ENCODE data around the gene AOPEP.

Gene AOPEP

GRCh38 chr9:94794476-94795167 lies 68.1 kb downstream of the AOPEP start:
- Histone ChIP-seq H3K9ac (ENCODE audit: low read depth, low read length) (no peak overlapping the region), H3K36me3 (ENCODE audit: control insufficient read depth, insufficient read depth, low read length) (peaks cover 14% of the 10 kb centered on the region)

GRCh38 chr9:94796687-94797086 lies 70.2 kb downstream of the AOPEP start:
- Histone ChIP-seq H3K9me3 (ENCODE audit: control insufficient read depth, insufficient read depth, low read length) (no peaks in the 10 kb centered on the region), H3K4me3 (ENCODE audit: low read depth, low read length) (no peak overlapping the region), H3K27me3 (ENCODE audit: control insufficient read depth, insufficient read depth, low read length) (no peaks in the 10 kb centered on the region), H3K36me3 (ENCODE audit: control insufficient read depth, insufficient read depth, low read length) (peaks cover 22% of the 10 kb centered on the region), H3K27ac (ENCODE audit: low read depth, low read length) (no peak overlapping the region), H3K9ac (ENCODE audit: low read depth, low read length) (no peak overlapping the region), H3K4me1 (ENCODE audit: control insufficient read depth, insufficient read depth, low read length) (no peaks in the 10 kb centered on the region)

More at GRCh38 chr9:94794476-94795167, 68.1 kb downstream of the AOPEP start:
- Histone ChIP-seq H3K4me3 (ENCODE audit: low read depth, low read length) (no peak overlapping the region), H3K4me1 (ENCODE audit: control insufficient read depth, insufficient read depth, low read length) (no peaks in the 10 kb centered on the region), H3K27me3 (ENCODE audit: control insufficient read depth, insufficient read depth, low read length) (no peaks in the 10 kb centered on the region), H3K27ac (ENCODE audit: low read depth, low read length) (no peak overlapping the region), H3K9me3 (ENCODE audit: control insufficient read depth, insufficient read depth, low read length) (no peaks in the 10 kb centered on the region)

- H3K4me3 ChIP-seq (ENCODE audit: low read depth, low read length): no peak overlapping the region
- H3K4me1 ChIP-seq (ENCODE audit: control insufficient read depth, insufficient read depth, low read length): no peaks in the 10 kb centered on the region; the same call in 1 of the 2 replicates
- no peaks in the 10 kb centered on the region for H3K27me3 ChIP-seq (ENCODE audit: control insufficient read depth, insufficient read depth, low read length)
- H3K9me3 ChIP-seq (ENCODE audit: control insufficient read depth, insufficient read depth, low read length): no peaks in the 10 kb centered on the region
- no peak overlapping the region for H3K27ac ChIP-seq (ENCODE audit: low read depth, low read length)
- H3K36me3 ChIP-seq (ENCODE audit: control insufficient read depth, insufficient read depth, low read length): peaks cover 19% of the 10 kb centered on the region
- H3K9ac ChIP-seq (ENCODE audit: low read depth, low read length): no peak overlapping the region
These were observed 71.7 kb downstream of the AOPEP start for GRCh38 chr9:94798201-94798600.

- peaks cover 17% of the 10 kb centered on the region for H3K36me3 ChIP-seq (ENCODE audit: control insufficient read depth, insufficient read depth, low read length)
- H3K4me3 ChIP-seq (ENCODE audit: low read depth, low read length): no peak overlapping the region
- no peak overlapping the region for H3K27ac ChIP-seq (ENCODE audit: low read depth, low read length)
- H3K27me3 ChIP-seq (ENCODE audit: control insufficient read depth, insufficient read depth, low read length): no peaks in the 10 kb centered on the region
- H3K4me1 ChIP-seq (ENCODE audit: control insufficient read depth, insufficient read depth, low read length): no peaks in the 10 kb centered on the region; the same call in 1 of the 2 replicates
- no peaks in the 10 kb centered on the region for H3K9me3 ChIP-seq (ENCODE audit: control insufficient read depth, insufficient read depth, low read length)
- H3K9ac ChIP-seq (ENCODE audit: low read depth, low read length): no peak overlapping the region
These were observed 72.2 kb downstream of the AOPEP start for GRCh38 chr9:94798708-94799107.

- Histone ChIP-seq H3K4me1 (ENCODE audit: control insufficient read depth, insufficient read depth, low read length) (no peaks in the 10 kb centered on the region; the same call in 1 of the 2 replicates), H3K36me3 (ENCODE audit: control insufficient read depth, insufficient read depth, low read length) (peaks cover 12% of the 10 kb centered on the region; the same call in 1 of the 2 replicates), H3K27ac (ENCODE audit: low read depth, low read length) (no peak overlapping the region), H3K4me3 (ENCODE audit: low read depth, low read length) (no peak overlapping the region), H3K27me3 (ENCODE audit: control insufficient read depth, insufficient read depth, low read length) (no peaks in the 10 kb centered on the region), H3K9ac (ENCODE audit: low read depth, low read length) (no peak overlapping the region), H3K9me3 (ENCODE audit: control insufficient read depth, insufficient read depth, low read length) (no peaks in the 10 kb centered on the region)
These were observed 73.2 kb downstream of the AOPEP start for GRCh38 chr9:94799578-94800264.

- no peaks in the 10 kb centered on the region; the same call in 1 of the 2 replicates for H3K4me1 ChIP-seq (ENCODE audit: control insufficient read depth, insufficient read depth, low read length)
- H3K36me3 ChIP-seq (ENCODE audit: control insufficient read depth, insufficient read depth, low read length): peaks cover 12% of the 10 kb centered on the region; the same call in 1 of the 2 replicates
- H3K9ac ChIP-seq (ENCODE audit: low read depth, low read length): no peak overlapping the region
- no peak overlapping the region for H3K4me3 ChIP-seq (ENCODE audit: low read depth, low read length)
- no peaks in the 10 kb centered on the region for H3K9me3 ChIP-seq (ENCODE audit: control insufficient read depth, insufficient read depth, low read length)
- no peaks in the 10 kb centered on the region for H3K27me3 ChIP-seq (ENCODE audit: control insufficient read depth, insufficient read depth, low read length)
- H3K27ac ChIP-seq (ENCODE audit: low read depth, low read length): no peak overlapping the region
These were observed 74.1 kb downstream of the AOPEP start for GRCh38 chr9:94800424-94801117.

- H3K36me3 ChIP-seq (ENCODE audit: control insufficient read depth, insufficient read depth, low read length): peaks cover 12% of the 10 kb centered on the region; the same call in 1 of the 2 replicates
- peaks cover 1% of the 10 kb centered on the region; the same call in 1 of the 2 replicates for H3K4me1 ChIP-seq (ENCODE audit: control insufficient read depth, insufficient read depth, low read length)
- H3K27ac ChIP-seq (ENCODE audit: low read depth, low read length): no peak overlapping the region
- H3K9ac ChIP-seq (ENCODE audit: low read depth, low read length): no peak overlapping the region
- no peaks in the 10 kb centered on the region for H3K9me3 ChIP-seq (ENCODE audit: control insufficient read depth, insufficient read depth, low read length)
- H3K4me3 ChIP-seq (ENCODE audit: low read depth, low read length): no peak overlapping the region
- H3K27me3 ChIP-seq (ENCODE audit: control insufficient read depth, insufficient read depth, low read length): no peaks in the 10 kb centered on the region
These were observed 74.7 kb downstream of the AOPEP start for GRCh38 chr9:94801234-94801633.

GRCh38 chr9:94801681-94802080 lies 75.2 kb downstream of the AOPEP start:
- H3K36me3 ChIP-seq (ENCODE audit: control insufficient read depth, insufficient read depth, low read length): peaks cover 12% of the 10 kb centered on the region; the same call in 1 of the 2 replicates
- no peak overlapping the region for H3K4me3 ChIP-seq (ENCODE audit: low read depth, low read length)
- H3K27me3 ChIP-seq (ENCODE audit: control insufficient read depth, insufficient read depth, low read length): no peaks in the 10 kb centered on the region
- H3K9me3 ChIP-seq (ENCODE audit: control insufficient read depth, insufficient read depth, low read length): no peaks in the 10 kb centered on the region
- peaks cover 3% of the 10 kb centered on the region; the same call in 1 of the 2 replicates for H3K4me1 ChIP-seq (ENCODE audit: control insufficient read depth, insufficient read depth, low read length)
- H3K9ac ChIP-seq (ENCODE audit: low read depth, low read length): no peak overlapping the region
- no peak overlapping the region for H3K27ac ChIP-seq (ENCODE audit: low read depth, low read length)

GRCh38 chr9:94802251-94802650 lies 75.8 kb downstream of the AOPEP start:
- Histone ChIP-seq H3K27ac (ENCODE audit: low read depth, low read length) (no peak overlapping the region), H3K4me1 (ENCODE audit: control insufficient read depth, insufficient read depth, low read length) (peaks cover 3% of the 10 kb centered on the region; the same call in 1 of the 2 replicates), H3K27me3 (ENCODE audit: control insufficient read depth, insufficient read depth, low read length) (no peaks in the 10 kb centered on the region), H3K4me3 (ENCODE audit: low read depth, low read length) (no peak overlapping the region), H3K36me3 (ENCODE audit: control insufficient read depth, insufficient read depth, low read length) (peaks cover 12% of the 10 kb centered on the region; the same call in 1 of the 2 replicates), H3K9ac (ENCODE audit: low read depth, low read length) (no peak overlapping the region), H3K9me3 (ENCODE audit: control insufficient read depth, insufficient read depth, low read length) (no peaks in the 10 kb centered on the region)

- peaks cover 3% of the 10 kb centered on the region; the same call in 1 of the 2 replicates for H3K4me1 ChIP-seq (ENCODE audit: control insufficient read depth, insufficient read depth, low read length)
- no peaks in the 10 kb centered on the region for H3K27me3 ChIP-seq (ENCODE audit: control insufficient read depth, insufficient read depth, low read length)
- peaks cover 17% of the 10 kb centered on the region for H3K36me3 ChIP-seq (ENCODE audit: control insufficient read depth, insufficient read depth, low read length)
- H3K9ac ChIP-seq (ENCODE audit: low read depth, low read length): no peak overlapping the region
- no peak overlapping the region for H3K4me3 ChIP-seq (ENCODE audit: low read depth, low read length)
- H3K27ac ChIP-seq (ENCODE audit: low read depth, low read length): no peak overlapping the region
- no peaks in the 10 kb centered on the region for H3K9me3 ChIP-seq (ENCODE audit: control insufficient read depth, insufficient read depth, low read length)
These were observed 76.3 kb downstream of the AOPEP start for GRCh38 chr9:94802793-94803192.
